SK-N-SH treated with all-trans-retinoic acid at 6 μM for 48 hours (cell line): Measurements from ENCODE around the gene ZNF500.

Experiments used
- ATAC-seq: fragments of 200-7000 bp; cut with Tn5 transposase; 3 replicates; pipeline ENCODE4 v1.9.1; 2020; ENCODE audit warnings: mild to moderate bottlenecking, moderate library complexity
- BACH2 ChIP-seq: fragments of 250-450 bp; sonication (Bioruptor Pico); IDR thresholded peaks from 2 replicates; pipeline ENCODE4 v1.9.0; 2021; ENCODE audit warnings: mild to moderate bottlenecking, borderline replicate concordance
- CREB5 ChIP-seq: fragments of 250-450 bp; sonication (Bioruptor Pico); IDR thresholded peaks from 2 replicates; pipeline ENCODE4 v1.5.1; 2020; ENCODE audit warnings: low read depth, mild to moderate bottlenecking, moderate library complexity
- CSDC2 ChIP-seq: fragments of 250-450 bp; sonication (Bioruptor Pico); IDR thresholded peaks from 2 replicates; pipeline ENCODE4 v1.5.0; 2020; ENCODE audit warnings: mild to moderate bottlenecking, moderate library complexity
- CSRNP3 ChIP-seq: fragments of 250-450 bp; sonication (Bioruptor Pico); IDR thresholded peaks from 2 replicates; pipeline ENCODE4 v1.5.1; 2021; ENCODE audit warnings: mild to moderate bottlenecking, moderate library complexity
- ESRRG ChIP-seq: fragments of 250-450 bp; sonication (Bioruptor Pico); IDR thresholded peaks from 2 replicates; pipeline ENCODE4 v1.6.1; 2021; ENCODE audit warnings: mild to moderate bottlenecking
- GLIS3 ChIP-seq: fragments of 250-450 bp; sonication (Bioruptor Pico); IDR thresholded peaks from 2 replicates; pipeline ENCODE4 v1.5.0; 2020; ENCODE audit warnings: mild to moderate bottlenecking, moderate library complexity
- ISL1 ChIP-seq: fragments of 250-450 bp; sonication (Bioruptor Pico); IDR thresholded peaks from 2 replicates; pipeline ENCODE4 v2.1.2; 2022; ENCODE audit warnings: mild to moderate bottlenecking, moderate library complexity
- OSR1 ChIP-seq: fragments of 250-450 bp; sonication (Bioruptor Pico); IDR thresholded peaks from 2 replicates; pipeline ENCODE4 v1.8.0; 2022; ENCODE audit warnings: moderate library complexity, mild to moderate bottlenecking, inconsistent platforms
- POU6F1 ChIP-seq: fragments of 250-450 bp; sonication (Bioruptor Pico); IDR thresholded peaks from 2 replicates; pipeline ENCODE4 v1.8.0; 2021; ENCODE audit warnings: low read depth, mild to moderate bottlenecking, moderate library complexity, borderline replicate concordance
- PPARA ChIP-seq: fragments of 250-450 bp; sonication (Bioruptor Pico); IDR thresholded peaks from 2 replicates; pipeline ENCODE4 v1.5.0; 2020; ENCODE audit warnings: mild to moderate bottlenecking, borderline replicate concordance
- RARB ChIP-seq: fragments of 250-450 bp; sonication (Bioruptor Pico); IDR thresholded peaks from 2 replicates; pipeline ENCODE4 v1.8.0; 2021; ENCODE audit warnings: mild to moderate bottlenecking, moderate library complexity
- SNAI2 ChIP-seq: fragments of 250-450 bp; sonication (Bioruptor Pico); IDR thresholded peaks from 2 replicates; pipeline ENCODE4 v1.5.0; 2020; ENCODE audit warnings: mild to moderate bottlenecking, moderate library complexity
- TCF4 ChIP-seq: fragments of 250-450 bp; sonication (Bioruptor Pico); IDR thresholded peaks from 2 replicates; pipeline ENCODE4 v1.8.0; 2021; ENCODE audit warnings: mild to moderate bottlenecking, moderate library complexity, borderline replicate concordance
- TOX ChIP-seq: fragments of 250-450 bp; sonication (Bioruptor Pico); IDR thresholded peaks from 2 replicates; pipeline ENCODE4 v1.8.0; 2021; ENCODE audit warnings: mild to moderate bottlenecking, moderate library complexity, borderline replicate concordance
- ZC3H10 ChIP-seq: fragments of 250-450 bp; sonication (Bioruptor Pico); IDR thresholded peaks from 2 replicates; pipeline ENCODE4 v1.5.1; 2021; ENCODE audit warnings: mild to moderate bottlenecking, moderate library complexity
- ZFP3 ChIP-seq: fragments of 250-450 bp; sonication (Bioruptor Pico); IDR thresholded peaks from 2 replicates; pipeline ENCODE4 v1.5.0; 2020; ENCODE audit warnings: mild to moderate bottlenecking, moderate library complexity
- ZFP30 ChIP-seq: fragments of 450-650 bp; formaldehyde crosslinking; IDR thresholded peaks from 2 replicates; pipeline ENCODE4 v1.5.0; 2022; ENCODE audit warnings: mild to moderate bottlenecking, moderate library complexity
- ZNF565 ChIP-seq: fragments of 450-650 bp; formaldehyde crosslinking; conservative IDR thresholded peaks from 2 replicates; pipeline ENCODE4 v1.5.0; 2020; ENCODE audit warnings: low read depth, mild to moderate bottlenecking, moderate library complexity
- ZNF70 ChIP-seq: fragments of 450-650 bp; formaldehyde crosslinking; IDR thresholded peaks from 2 replicates; pipeline ENCODE4 v1.5.0; 2020; ENCODE audit warnings: mild to moderate bottlenecking, moderate library complexity
- ZNF8 ChIP-seq: fragments of 450-650 bp; formaldehyde crosslinking; IDR thresholded peaks from 2 replicates; pipeline ENCODE4 v1.5.0; 2020; ENCODE audit warnings: mild to moderate bottlenecking, moderate library complexity
- TF ChIP-seq, protein P1 (sequence below): fragments of 250-450 bp; sonication (Bioruptor Pico); IDR thresholded peaks from 2 replicates; pipeline ENCODE4 v1.8.0; 2020; ENCODE audit warnings: mild to moderate bottlenecking, moderate library complexity, borderline replicate concordance

Gene ZNF500

GRCh38 chr16:4801051-4801961 is 34.3 kb upstream of the ZNF500 start:
- no peak for ATAC-seq
- no peak for TF ChIP-seq ZNF70
- TF ChIP-seq CREB5 (CRISPR knock-in tag), result no peak
- TF ChIP-seq ZC3H10, result no peak
- TF ChIP-seq ESRRG (CRISPR knock-in tag), result no peak
- no peak for TF ChIP-seq CSRNP3 (CRISPR knock-in tag)
- no peak for TF ChIP-seq TCF4
- TF ChIP-seq POU6F1 (CRISPR knock-in tag), result no peak
- no peak for TF ChIP-seq ZFP30 (CRISPR knock-in tag)
- no peak for TF ChIP-seq ZFP3 (CRISPR knock-in tag)
- no peak for TF ChIP-seq PPARA
- TF ChIP-seq TOX (CRISPR knock-in tag), result no peak
- TF ChIP-seq ZNF8 (CRISPR knock-in tag), result no peak
- no peak for TF ChIP-seq CSDC2
- TF ChIP-seq RARB, result no peak
- TF ChIP-seq SNAI2 (CRISPR knock-in tag), result no peak
- no peak for TF ChIP-seq ZNF565
- TF ChIP-seq, protein P1, sequence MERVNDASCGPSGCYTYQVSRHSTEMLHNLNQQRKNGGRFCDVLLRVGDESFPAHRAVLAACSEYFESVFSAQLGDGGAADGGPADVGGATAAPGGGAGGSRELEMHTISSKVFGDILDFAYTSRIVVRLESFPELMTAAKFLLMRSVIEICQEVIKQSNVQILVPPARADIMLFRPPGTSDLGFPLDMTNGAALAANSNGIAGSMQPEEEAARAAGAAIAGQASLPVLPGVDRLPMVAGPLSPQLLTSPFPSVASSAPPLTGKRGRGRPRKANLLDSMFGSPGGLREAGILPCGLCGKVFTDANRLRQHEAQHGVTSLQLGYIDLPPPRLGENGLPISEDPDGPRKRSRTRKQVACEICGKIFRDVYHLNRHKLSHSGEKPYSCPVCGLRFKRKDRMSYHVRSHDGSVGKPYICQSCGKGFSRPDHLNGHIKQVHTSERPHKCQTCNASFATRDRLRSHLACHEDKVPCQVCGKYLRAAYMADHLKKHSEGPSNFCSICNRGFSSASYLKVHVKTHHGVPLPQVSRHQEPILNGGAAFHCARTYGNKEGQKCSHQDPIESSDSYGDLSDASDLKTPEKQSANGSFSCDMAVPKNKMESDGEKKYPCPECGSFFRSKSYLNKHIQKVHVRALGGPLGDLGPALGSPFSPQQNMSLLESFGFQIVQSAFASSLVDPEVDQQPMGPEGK, result no peak
- no peak for TF ChIP-seq GLIS3
- no peak for TF ChIP-seq ISL1

DNA sequence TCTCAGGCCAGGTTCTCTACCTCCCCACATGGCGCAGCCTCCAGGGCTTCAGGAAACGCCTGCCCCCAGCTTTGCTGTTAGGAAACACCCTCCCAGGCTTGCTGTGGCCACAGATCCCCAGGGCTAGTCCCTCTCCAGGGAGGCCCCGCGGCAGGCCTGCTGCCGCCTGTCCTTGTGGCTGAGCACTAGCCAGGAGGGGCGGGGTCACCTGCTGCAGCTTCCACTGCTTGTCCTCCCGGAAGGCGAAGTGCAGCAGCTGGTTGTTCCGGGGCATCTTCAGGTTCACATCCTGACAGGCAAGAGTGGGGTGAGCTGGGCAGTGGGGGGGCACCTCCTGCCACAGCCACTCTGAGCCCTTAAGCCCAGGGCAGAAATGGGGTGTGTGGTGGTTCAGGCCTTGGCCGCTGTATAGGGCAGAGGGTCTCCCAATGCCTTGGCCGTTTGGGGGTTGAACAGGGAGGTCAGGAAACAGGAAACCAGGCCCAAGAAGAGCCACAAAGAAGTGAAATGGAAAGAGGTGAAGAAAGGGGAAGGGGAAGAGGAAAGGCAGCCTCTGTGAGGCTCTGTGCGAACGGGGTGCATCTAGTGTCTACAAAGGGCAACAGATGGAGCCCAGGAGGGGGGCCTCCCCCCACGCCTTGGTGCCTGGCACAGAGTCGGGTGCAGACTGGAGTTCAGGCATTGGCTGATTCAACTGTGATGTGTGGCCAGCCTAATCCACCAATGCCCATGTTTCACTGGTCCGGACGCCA is 33.5 kb upstream of the ZNF500 start:
- TF ChIP-seq ZNF565 (no peak), ZFP30 (CRISPR knock-in tag) (no peak), BACH2 (no peak), CSRNP3 (CRISPR knock-in tag) (no peak), CSDC2 (no peak), ZNF8 (CRISPR knock-in tag) (no peak), ISL1 (no peak), SNAI2 (CRISPR knock-in tag) (no peak), OSR1 (no peak), ZC3H10 (no peak), PPARA (no peak), TCF4 (no peak)
- TF ChIP-seq, protein P1, result no peak
- ATAC-seq, result no peak
